CD4-positive, CD25-positive, alpha-beta regulatory T cell (primary cell): ENCODE measurements around the gene MACROD2. TPM values are rescaled to one million over a fixed set of nuclear protein-coding genes. Genes with fewer than 3 reads are reported as not detected.
"Not testable (repeated sequence)": the region's sequence is repeated elsewhere in the genome, so short reads cannot be mapped to it uniquely, and the experiment has no call there.

Experiments used
- ATAC-seq, 2 donors: fragments of 150-1000 bp; cut with Tn5 transposase; one replicate each; pipeline ENCODE4 v1.10.0; 2021; ENCODE audit warnings: low read depth in 2 of 2, moderate number of reproducible peaks in 2 of 2, moderate library complexity in 1 of 2
- DNase-seq, 3 donors: peaks; one replicate each; pipeline versions ENCODE4 v3.0.0 to v3.0.0-alpha.2; 2012 to 2022; ENCODE audit warnings: mixed read lengths in 1 of 3
- H3K27ac ChIP-seq: one replicate; pipeline ENCODE4 v1.7.0; 2013; ENCODE audit warnings: mild to moderate bottlenecking, low read length; ENCODE audit not compliant: insufficient read depth, poor library complexity, severe bottlenecking
- H3K27me3 ChIP-seq: one replicate; pipeline ENCODE4 v1.7.0; 2013; ENCODE audit warnings: low read length; ENCODE audit not compliant: control insufficient read depth, insufficient read depth
- H3K36me3 ChIP-seq: one replicate; pipeline ENCODE4 v1.7.0; 2013; ENCODE audit warnings: mild to moderate bottlenecking, low read length, moderate library complexity; ENCODE audit not compliant: control insufficient read depth, insufficient read depth
- H3K4me1 ChIP-seq: 2 replicates; pipeline ENCODE4 v1.7.0; 2013; ENCODE audit warnings: mild to moderate bottlenecking, low read length; ENCODE audit not compliant: insufficient read depth, control insufficient read depth, poor library complexity, severe bottlenecking
- H3K4me3 ChIP-seq: one replicate; pipeline ENCODE4 v1.7.0; 2013; ENCODE audit warnings: low read depth, mild to moderate bottlenecking, low read length, moderate library complexity
- H3K9me3 ChIP-seq, 2 experiments: 1 replicate in 1 of 2; 2 replicates in 1 of 2; pipeline ENCODE4 v1.7.0; 2013; ENCODE audit warnings: low read length in 2 of 2, mild to moderate bottlenecking in 1 of 2, moderate library complexity in 1 of 2; ENCODE audit not compliant: control insufficient read depth in 2 of 2
- H3K27ac Mint-ChIP-seq, 3 donors: one replicate each; pipeline ENCODE4 v1.8.0; 2020 to 2022; ENCODE audit warnings: mild to moderate bottlenecking in 3 of 3, mixed read lengths in 3 of 3, moderate library complexity in 2 of 3
- H3K27me3 Mint-ChIP-seq: one replicate; pipeline ENCODE4 v1.8.0; 2022; ENCODE audit warnings: mild to moderate bottlenecking, mixed read lengths
- H3K36me3 Mint-ChIP-seq: one replicate; pipeline ENCODE4 v1.8.0; 2020; ENCODE audit warnings: mixed read lengths
- H3K4me1 Mint-ChIP-seq, 4 donors: one replicate each; pipeline ENCODE4 v1.8.0; 2020 to 2022; ENCODE audit warnings: mixed read lengths in 4 of 4, mild to moderate bottlenecking in 1 of 4
- H3K4me3 Mint-ChIP-seq, 4 donors: one replicate each; pipeline ENCODE4 v1.8.0; 2020 to 2022; ENCODE audit warnings: mild to moderate bottlenecking in 4 of 4, mixed read lengths in 4 of 4, moderate library complexity in 3 of 4
- H3K9me3 Mint-ChIP-seq, 7 donors: one replicate each; pipeline ENCODE4 v1.8.0; 2020 to 2022; ENCODE audit warnings: mixed read lengths in 7 of 7, mild to moderate bottlenecking in 3 of 7, moderate library complexity in 2 of 7
- polyA plus RNA-seq, 4 donors: library from polyadenylated mRNA; unstranded; fragments of 300-500 nt; fragmentation: Illumina TruSeq; gene quantifications; one replicate each; pipeline ENCODE4 v1.2.3, GENCODE V29; 2021
- total RNA-seq: library from RNA; stranded (reverse); gene quantifications from one replicate; pipeline ENCODE4 v1.2.3, GENCODE V29; 2022

The MACROD2 gene
- total and polyA plus RNA-seq, 5 donors from 2014 or later, result 1.4 TPM; not detected in 4

DNA sequence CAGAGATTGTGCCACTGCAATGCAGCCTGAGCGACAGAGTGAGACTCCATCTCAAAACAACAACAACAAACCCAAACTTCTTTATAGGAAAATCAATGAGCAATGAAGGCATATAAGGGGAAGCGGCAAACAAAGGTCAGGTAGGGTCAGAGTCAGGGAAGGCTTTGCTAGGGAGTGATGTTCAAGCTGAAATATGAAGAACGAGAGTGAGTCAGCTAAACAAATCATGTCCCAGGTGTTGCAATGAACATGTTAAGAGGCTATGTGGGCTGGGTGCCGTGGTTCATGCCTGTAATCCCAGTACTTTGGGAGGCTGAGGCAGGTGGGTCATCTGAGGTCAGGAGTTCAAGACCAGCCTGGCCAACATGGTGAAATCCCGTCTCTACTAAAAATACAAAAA is 3.4 kb upstream of the MACROD2 start:
- H3K27me3 Mint-ChIP-seq, DNase-seq, H3K27me3 ChIP-seq, H3K36me3 ChIP-seq, H3K4me3 ChIP-seq, H3K27ac ChIP-seq, H3K36me3 Mint-ChIP-seq, ATAC-seq, H3K4me3 Mint-ChIP-seq, H3K4me1 Mint-ChIP-seq, H3K4me1 ChIP-seq, H3K27ac Mint-ChIP-seq: not testable (repeated sequence)
- H3K9me3 ChIP-seq, result peaks cover 0 to 17% of the 10 kb centered on the region in 2 experiments
- H3K9me3 Mint-ChIP-seq, result peaks cover 0 to 26% (median 6%) of the 10 kb centered on the region in 7 donors

DNA sequence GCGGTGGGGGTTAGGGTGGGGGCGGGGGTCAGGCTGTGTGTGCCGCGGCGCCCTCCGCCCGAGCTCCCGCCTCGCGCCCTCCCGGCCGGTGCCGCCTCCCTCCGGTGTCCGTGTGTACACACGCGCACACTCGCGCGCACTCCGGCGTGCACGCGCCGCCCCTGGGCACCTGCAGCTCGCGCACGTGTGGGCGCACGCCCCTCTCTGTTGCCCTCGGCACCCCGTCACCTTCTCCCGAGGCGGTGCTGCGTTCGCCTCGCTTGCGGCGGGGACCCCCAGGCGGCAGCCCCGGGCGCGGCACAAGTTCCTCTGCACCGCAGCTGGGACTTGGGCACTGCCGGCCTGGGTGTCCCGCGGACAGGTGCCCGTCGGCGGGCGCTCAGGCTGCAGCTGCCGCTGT is 525 bp downstream of the MACROD2 start:
- Mint-ChIP-seq H3K27ac (no peak overlapping the region), H3K4me1 (peaks cover 0 to 5% (median 3%) of the 10 kb centered on the region in 4 donors), H3K4me3 (no peak overlapping the region), H3K9me3 (peaks cover 0 to 19% (median 5%) of the 10 kb centered on the region in 7 donors), H3K27me3 (no peaks in the 10 kb centered on the region), H3K36me3 (no peaks in the 10 kb centered on the region)
- DNase-seq (no peak), ATAC-seq (no peak)
- Histone ChIP-seq H3K36me3 (no peaks in the 10 kb centered on the region), H3K4me1 (no peaks in the 10 kb centered on the region), H3K27ac (no peak overlapping the region), H3K9me3 (peaks cover 0 to 17% of the 10 kb centered on the region in 2 experiments), H3K4me3 (no peak overlapping the region), H3K27me3 (no peaks in the 10 kb centered on the region)

DNA sequence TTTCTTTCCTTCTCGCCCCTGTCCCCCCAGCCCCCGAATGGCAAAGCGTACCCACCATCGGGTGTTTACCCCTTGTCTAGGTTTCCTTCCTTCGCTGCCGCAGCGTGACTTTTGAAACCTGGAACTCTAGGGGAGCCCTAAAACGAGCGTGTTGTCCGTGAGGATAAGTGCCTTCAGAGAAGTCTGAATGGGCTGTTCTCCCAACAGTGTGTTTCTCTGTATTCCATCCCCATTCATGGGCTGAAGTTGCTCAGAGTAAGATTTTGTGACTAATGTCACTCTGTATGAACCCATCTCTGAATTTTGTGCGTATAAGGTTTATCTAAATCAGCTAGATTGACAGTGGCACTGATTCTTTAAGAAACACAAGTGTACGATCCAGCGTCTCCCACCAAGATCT is 949 bp downstream of the MACROD2 start:
- no peaks in the 10 kb centered on the region for H3K27me3 Mint-ChIP-seq
- no peaks in the 10 kb centered on the region for H3K36me3 Mint-ChIP-seq

DNA sequence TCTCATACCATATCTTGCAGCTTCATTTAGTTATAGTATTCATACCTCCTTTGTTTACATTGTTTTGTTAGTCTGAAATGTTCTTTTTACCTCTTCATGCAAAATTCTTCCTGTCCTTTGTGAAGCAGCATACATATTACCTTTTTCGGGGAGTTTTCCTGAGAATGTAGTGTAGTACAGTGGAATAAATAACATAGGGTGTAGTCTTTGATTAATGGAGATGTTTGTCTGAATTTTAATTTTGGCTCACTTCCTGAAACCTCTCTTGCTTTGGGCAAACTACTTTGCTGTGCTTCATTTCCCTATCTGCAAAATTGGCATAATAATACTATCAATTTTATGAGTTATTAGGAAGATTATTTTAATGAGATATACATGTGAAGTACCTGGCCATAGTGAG is 5.6 kb downstream of the MACROD2 start:
- H3K9me3 Mint-ChIP-seq, result peaks cover 0 to 9% (median 2%) of the 10 kb centered on the region in 7 donors
- peaks cover 0 to 5% (median 3%) of the 10 kb centered on the region in 4 donors for H3K4me1 Mint-ChIP-seq
- no peaks in the 10 kb centered on the region for H3K9me3 ChIP-seq
- no peak overlapping the region for H3K4me3 Mint-ChIP-seq
- no peak overlapping the region for H3K4me3 ChIP-seq
- H3K36me3 Mint-ChIP-seq, result no peaks in the 10 kb centered on the region
- no peaks in the 10 kb centered on the region for H3K36me3 ChIP-seq
- H3K27me3 Mint-ChIP-seq, result peaks cover 4% of the 10 kb centered on the region
- H3K27me3 ChIP-seq, result no peaks in the 10 kb centered on the region
- no peak for DNase-seq
- no peaks in the 10 kb centered on the region for H3K4me1 ChIP-seq
- no peak for ATAC-seq
- no peak overlapping the region for H3K27ac ChIP-seq
- H3K27ac Mint-ChIP-seq, result no peak overlapping the region

More for the DNA sequence above, 949 bp downstream of the MACROD2 start:
- DNase-seq, result no peak
- H3K4me1 ChIP-seq, result no peaks in the 10 kb centered on the region
- no peak overlapping the region for H3K27ac ChIP-seq
- peak overlapping the region in 1 of 4 donors; percentile 62 for H3K4me3 Mint-ChIP-seq
- peaks cover 0 to 5% (median 3%) of the 10 kb centered on the region in 4 donors for H3K4me1 Mint-ChIP-seq
- ATAC-seq, result no peak
- H3K36me3 ChIP-seq, result no peaks in the 10 kb centered on the region
- peaks cover 0 to 19% (median 5%) of the 10 kb centered on the region in 7 donors for H3K9me3 Mint-ChIP-seq
- no peaks in the 10 kb centered on the region for H3K27me3 ChIP-seq
- H3K4me3 ChIP-seq, result no peak overlapping the region
- no peak overlapping the region for H3K27ac Mint-ChIP-seq
- H3K9me3 ChIP-seq, result peaks cover 0 to 17% of the 10 kb centered on the region in 2 experiments

DNA sequence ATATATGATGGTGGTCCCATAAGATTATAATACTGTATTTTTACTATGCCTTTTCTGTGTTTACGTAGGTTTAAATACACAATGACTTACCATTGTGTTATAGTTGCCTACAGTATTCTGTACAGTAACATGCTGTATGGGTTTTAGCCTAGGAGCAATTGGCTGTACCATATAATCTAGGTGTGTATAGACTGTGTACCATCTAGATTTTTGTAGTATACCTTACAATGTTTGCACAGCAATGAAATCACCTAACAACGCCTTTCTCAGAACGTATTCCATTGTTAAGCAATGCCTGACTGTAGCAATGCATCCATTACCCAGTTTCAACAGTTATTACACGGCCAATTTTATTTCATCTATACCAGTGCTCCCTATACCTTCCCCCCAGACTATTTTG is 10.7 kb downstream of the MACROD2 start:
- Histone ChIP-seq H3K27me3 (no peaks in the 10 kb centered on the region), H3K9me3 (no peaks in the 10 kb centered on the region), H3K36me3 (no peaks in the 10 kb centered on the region), H3K4me1 (no peaks in the 10 kb centered on the region), H3K4me3 (no peak overlapping the region), H3K27ac (no peak overlapping the region)
- H3K27me3 Mint-ChIP-seq, result peaks cover 4% of the 10 kb centered on the region
- no peaks in the 10 kb centered on the region for H3K4me1 Mint-ChIP-seq
- H3K9me3 Mint-ChIP-seq, result peaks cover 0 to 10% (median under 1%) of the 10 kb centered on the region in 7 donors
- no peak overlapping the region for H3K4me3 Mint-ChIP-seq
- no peak for ATAC-seq
- no peaks in the 10 kb centered on the region for H3K36me3 Mint-ChIP-seq
- DNase-seq, result no peak
- H3K27ac Mint-ChIP-seq, result no peak overlapping the region

DNA sequence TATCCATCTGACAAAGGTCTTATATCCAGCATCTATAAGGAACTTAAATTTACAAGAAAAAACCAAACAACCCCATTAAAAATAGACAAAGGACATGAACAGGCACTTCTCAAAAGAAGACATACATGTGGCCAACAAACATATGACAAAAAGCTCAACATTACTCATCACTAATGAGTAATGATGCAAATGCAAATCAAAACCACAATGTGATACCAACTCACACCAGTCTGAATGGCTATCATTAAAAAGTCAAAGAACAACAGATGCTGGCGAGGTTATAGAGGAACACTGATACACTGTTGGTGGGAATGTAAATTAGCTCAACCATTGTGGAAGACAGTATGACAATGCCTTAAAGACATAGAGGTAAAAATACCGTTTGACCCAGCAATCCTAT is 13.9 kb downstream of the MACROD2 start:
- H3K9me3 ChIP-seq, result no peaks in the 10 kb centered on the region
- Mint-ChIP-seq H3K27ac (no peak overlapping the region), H3K4me3 (no peak overlapping the region), H3K4me1 (no peaks in the 10 kb centered on the region), H3K9me3 (peaks cover 0 to 8% (median 6%) of the 10 kb centered on the region in 7 donors), H3K27me3 (no peaks in the 10 kb centered on the region), H3K36me3 (no peaks in the 10 kb centered on the region)
- DNase-seq, result no peak
- no peaks in the 10 kb centered on the region for H3K36me3 ChIP-seq
- H3K4me1 ChIP-seq, result no peaks in the 10 kb centered on the region
- no peak overlapping the region for H3K27ac ChIP-seq
- H3K27me3 ChIP-seq, result no peaks in the 10 kb centered on the region
- H3K4me3 ChIP-seq, result no peak overlapping the region
- no peak for ATAC-seq

DNA sequence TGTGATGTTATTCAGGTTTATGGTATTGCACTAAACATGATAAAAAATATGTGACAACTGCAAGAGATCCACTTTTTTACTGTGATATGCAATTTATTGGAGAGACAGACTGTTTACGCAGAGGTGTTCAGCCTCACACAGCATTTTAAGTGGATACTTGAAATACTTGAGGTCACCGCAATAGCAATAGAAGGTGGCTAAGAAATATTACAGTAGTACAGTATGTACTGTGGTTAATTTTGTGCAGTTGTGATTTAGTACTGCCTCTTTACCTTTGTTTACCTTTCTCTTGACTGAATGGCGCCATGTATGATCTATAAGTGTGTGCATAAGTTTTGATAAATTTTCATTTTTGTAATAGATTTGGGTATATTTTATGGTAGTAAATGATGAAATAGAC is 17.4 kb downstream of the MACROD2 start:
- Mint-ChIP-seq H3K4me3 (no peak overlapping the region), H3K4me1 (no peaks in the 10 kb centered on the region), H3K27ac (no peak overlapping the region), H3K36me3 (no peaks in the 10 kb centered on the region), H3K9me3 (peaks cover 0 to 14% (median 7%) of the 10 kb centered on the region in 7 donors), H3K27me3 (no peaks in the 10 kb centered on the region)
- ATAC-seq (no peak), DNase-seq (no peak)
- Histone ChIP-seq H3K4me1 (no peaks in the 10 kb centered on the region), H3K27ac (no peak overlapping the region), H3K27me3 (no peaks in the 10 kb centered on the region), H3K4me3 (no peak overlapping the region), H3K9me3 (peaks cover 0 to 4% of the 10 kb centered on the region in 2 experiments), H3K36me3 (no peaks in the 10 kb centered on the region)

DNA sequence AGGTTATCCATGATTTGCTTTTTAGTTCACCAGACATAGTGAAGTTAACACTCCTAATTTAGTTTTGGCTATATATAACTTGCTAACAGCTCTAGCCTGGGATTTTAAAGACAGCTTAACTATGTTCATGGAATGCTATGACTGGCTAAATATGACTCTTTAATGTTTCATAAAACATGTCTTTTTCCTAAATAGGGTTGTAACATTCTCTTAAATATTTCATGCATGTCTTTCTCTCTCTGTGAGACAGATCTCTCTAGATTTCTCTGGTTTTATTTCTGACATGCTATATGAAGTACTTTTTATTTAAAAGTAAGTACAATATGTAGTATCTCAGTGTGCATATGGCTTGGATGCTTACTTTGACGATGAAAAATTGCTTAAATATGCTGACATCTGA is 35.7 kb downstream of the MACROD2 start:
- no peak overlapping the region for H3K27ac Mint-ChIP-seq
- H3K36me3 ChIP-seq, result no peaks in the 10 kb centered on the region
- H3K9me3 ChIP-seq, result no peaks in the 10 kb centered on the region
- DNase-seq (no peak), ATAC-seq (no peak)
- H3K9me3 Mint-ChIP-seq, result peaks cover 0 to 8% (median 4%) of the 10 kb centered on the region in 7 donors
- no peak overlapping the region for H3K4me3 ChIP-seq
- H3K27ac ChIP-seq, result no peak overlapping the region
- no peaks in the 10 kb centered on the region for H3K4me1 Mint-ChIP-seq
- no peaks in the 10 kb centered on the region for H3K27me3 Mint-ChIP-seq
- H3K27me3 ChIP-seq, result no peaks in the 10 kb centered on the region
- H3K4me1 ChIP-seq, result no peaks in the 10 kb centered on the region
- H3K4me3 Mint-ChIP-seq, result no peak overlapping the region
- H3K36me3 Mint-ChIP-seq, result no peaks in the 10 kb centered on the region
